Naive thymus-derived CD8-positive, alpha-beta T cell (primary cell): ENCODE measurements around the gene FMN1. TPM values are rescaled to one million over a fixed set of nuclear protein-coding genes. Genes with fewer than 3 reads are reported as not detected.

Experiments used
- ATAC-seq, 2 donors: fragments of 150-1000 bp; cut with Tn5 transposase in 1 of 2; sonication (Bioruptor Pico), chemical (Tn5 transposase) in 1 of 2; 1 replicate in 1 of 2; 2 replicates in 1 of 2; pipeline ENCODE4 v1.10.0; 2021; ENCODE audit warnings: mild to moderate bottlenecking in 2 of 2, moderate library complexity in 2 of 2
- POLR2A ChIA-PET: fragments of 350-600 bp; sonication (Branson Sonifier 250); formaldehyde crosslinking; loops from one replicate; lab custom pipeline; 2021; ENCODE audit warnings: antibody characterized with exemption; lab: Charles Lee
- DNase-seq, 10 donors: peaks; one replicate each; pipeline versions ENCODE4 v3.0.0 to v3.0.0-alpha.2; 2020 to 2022
- H3K27ac Mint-ChIP-seq, 10 donors: one replicate each; pipeline ENCODE4 v1.8.0; 2020 to 2022; ENCODE audit warnings: mild to moderate bottlenecking in 10 of 10, mixed read lengths in 10 of 10, moderate library complexity in 4 of 10, inconsistent platforms in 1 of 10
- H3K27me3 Mint-ChIP-seq, 5 donors: one replicate each; pipeline ENCODE4 v1.8.0; 2021 to 2022; ENCODE audit warnings: mixed read lengths in 5 of 5
- H3K36me3 Mint-ChIP-seq, 3 donors: one replicate each; pipeline ENCODE4 v1.8.0; 2020 to 2022; ENCODE audit warnings: mixed read lengths in 3 of 3, mild to moderate bottlenecking in 2 of 3, inconsistent platforms in 1 of 3
- H3K4me1 Mint-ChIP-seq, 4 donors: one replicate each; pipeline ENCODE4 v1.8.0; 2021 to 2022; ENCODE audit warnings: mixed read lengths in 4 of 4
- H3K4me3 Mint-ChIP-seq, 10 donors: one replicate each; pipeline ENCODE4 v1.8.0; 2020 to 2022; ENCODE audit warnings: mild to moderate bottlenecking in 10 of 10, mixed read lengths in 10 of 10, moderate library complexity in 6 of 10, inconsistent platforms in 1 of 10
- H3K9me3 Mint-ChIP-seq, 9 donors: one replicate each; pipeline ENCODE4 v1.8.0; 2020 to 2022; ENCODE audit warnings: mixed read lengths in 9 of 9, mild to moderate bottlenecking in 3 of 9, inconsistent platforms in 1 of 9, moderate library complexity in 1 of 9
- polyA plus RNA-seq, 3 donors: library from polyadenylated mRNA; unstranded; fragments of 300-500 nt; fragmentation: Illumina TruSeq; gene quantifications; one replicate each; pipeline ENCODE4 v1.2.3, GENCODE V29; 2021
- total RNA-seq, 8 experiments: library from RNA in 2 of 8; stranded (reverse) in 2 of 8; gene quantifications; one replicate each; pipeline ENCODE4 v1.2.3 and lab custom pipeline; 2021 to 2026

FMN1 gene
- total and polyA plus RNA-seq, 5 experiments from 2014 or later = 0.19 to 0.42 (median 0.21) TPM; not detected in 2

DNA sequence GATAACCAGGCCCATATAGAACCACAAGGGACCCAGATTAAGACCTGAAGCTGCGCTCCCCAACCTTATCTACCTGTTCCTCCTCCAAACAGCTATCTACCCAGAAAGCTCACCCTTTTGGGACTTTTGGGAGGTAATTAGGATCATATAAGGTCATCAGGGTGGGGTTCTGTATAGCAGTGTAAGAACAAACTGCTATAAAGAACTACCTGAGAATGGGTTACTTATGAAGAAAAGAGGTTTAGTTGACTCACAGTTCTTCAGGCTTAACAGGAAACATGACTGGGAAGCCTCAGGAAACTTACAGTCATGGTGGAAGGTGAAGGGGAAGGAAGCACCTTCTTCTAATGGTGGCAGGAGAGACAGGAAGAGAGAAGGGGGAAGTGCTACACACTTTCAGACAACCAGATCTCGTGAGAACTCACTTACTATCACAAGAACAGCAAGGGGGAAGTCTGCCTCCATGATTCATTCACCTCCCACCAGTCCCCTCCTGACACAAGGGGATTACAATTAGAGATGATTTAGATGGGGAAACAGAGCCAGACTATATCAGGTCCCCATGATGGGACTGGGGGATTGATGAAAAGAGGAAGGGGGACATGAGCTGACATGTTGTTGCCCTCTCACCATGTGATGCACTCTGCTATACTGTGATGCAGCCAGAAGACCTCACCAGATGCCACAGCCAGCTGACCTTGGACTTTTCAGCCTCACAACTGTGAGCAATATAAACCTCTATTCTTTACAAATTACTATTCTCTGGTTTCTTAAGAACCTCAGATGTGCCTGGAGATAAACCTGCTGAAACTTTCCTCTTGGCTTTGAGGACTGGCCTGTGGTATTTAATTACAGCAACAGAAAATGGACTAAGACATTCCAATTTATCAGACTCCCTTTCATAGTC lies 15.3 kb upstream of the FMN1 start:
- ATAC-seq = no peak
- no peak for DNase-seq

DNA sequence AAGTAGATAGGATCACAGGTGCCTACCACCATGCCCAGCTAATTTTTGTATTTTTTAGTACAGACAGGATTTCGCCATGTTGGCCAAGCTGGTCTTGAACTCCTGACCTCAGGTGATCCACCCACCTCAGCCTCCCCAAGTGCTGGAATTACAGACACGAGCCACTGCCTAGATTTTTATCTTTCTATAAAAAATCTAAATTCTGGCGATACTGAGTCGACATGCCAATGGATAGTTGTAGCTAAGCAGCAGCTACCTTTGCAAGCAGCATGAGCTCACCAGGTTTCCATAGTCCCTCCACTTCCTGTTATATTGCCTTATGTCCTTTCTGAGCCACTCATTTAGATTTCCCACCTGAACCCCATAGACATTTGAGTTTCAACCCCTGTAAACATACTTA lies 13.1 kb upstream of the FMN1 start:
- H3K4me1 Mint-ChIP-seq = peaks cover 0 to 6% (median under 1%) of the 10 kb centered on the region in 4 donors
- DNase-seq (no peak), ATAC-seq (no peak)
- no peaks in the 10 kb centered on the region for H3K36me3 Mint-ChIP-seq
- H3K27ac Mint-ChIP-seq = peak overlapping the region in 1 of 10 donors; percentile 10
- no peak overlapping the region for H3K4me3 Mint-ChIP-seq
- POLR2A ChIA-PET = no interaction called here
- H3K9me3 Mint-ChIP-seq = peaks cover 0 to 2% (median 0%) of the 10 kb centered on the region in 9 donors
- H3K27me3 Mint-ChIP-seq = peaks cover 0 to 2% (median 0%) of the 10 kb centered on the region in 5 donors

More for the DNA sequence above, 15.3 kb upstream of the FMN1 start:
- Mint-ChIP-seq H3K27me3 (no peaks in the 10 kb centered on the region), H3K4me1 (peaks cover 0 to 6% (median 0%) of the 10 kb centered on the region in 4 donors), H3K27ac (peak overlapping the region in 1 of 10 donors; percentile 10), H3K4me3 (no peak overlapping the region), H3K36me3 (no peaks in the 10 kb centered on the region), H3K9me3 (peaks cover 0 to 2% (median 0%) of the 10 kb centered on the region in 9 donors)
- POLR2A ChIA-PET = no interaction called here

DNA sequence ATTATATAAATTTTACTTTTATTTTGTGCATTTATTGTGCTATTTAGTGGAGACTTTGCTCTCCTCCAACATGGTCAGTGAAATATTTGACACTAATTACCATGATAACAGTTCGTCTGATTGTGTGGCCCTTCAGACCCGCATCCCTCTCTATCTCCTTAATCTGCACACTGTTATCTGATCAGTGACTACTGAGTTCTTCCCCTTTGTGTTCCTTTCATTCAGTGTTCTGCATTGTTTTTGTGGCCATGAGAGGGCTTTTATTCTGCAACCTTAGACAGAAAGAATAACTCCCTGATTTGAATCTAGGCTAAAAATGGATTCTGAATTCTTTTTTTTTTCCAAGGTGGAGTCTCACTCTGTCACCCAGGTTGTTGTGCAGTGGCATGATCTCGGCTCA lies 11.9 kb upstream of the FMN1 start:
- H3K27me3 Mint-ChIP-seq = peaks cover 0 to 2% (median 0%) of the 10 kb centered on the region in 5 donors
- no peak overlapping the region for H3K27ac Mint-ChIP-seq
- DNase-seq = no peak
- H3K4me3 Mint-ChIP-seq = no peak overlapping the region
- no peak for ATAC-seq
- peaks cover 0 to 2% (median 0%) of the 10 kb centered on the region in 9 donors for H3K9me3 Mint-ChIP-seq
- POLR2A ChIA-PET = no interaction called here
- peaks cover 5 to 14% (median 8%) of the 10 kb centered on the region in 4 donors for H3K4me1 Mint-ChIP-seq
- H3K36me3 Mint-ChIP-seq = no peaks in the 10 kb centered on the region

DNA sequence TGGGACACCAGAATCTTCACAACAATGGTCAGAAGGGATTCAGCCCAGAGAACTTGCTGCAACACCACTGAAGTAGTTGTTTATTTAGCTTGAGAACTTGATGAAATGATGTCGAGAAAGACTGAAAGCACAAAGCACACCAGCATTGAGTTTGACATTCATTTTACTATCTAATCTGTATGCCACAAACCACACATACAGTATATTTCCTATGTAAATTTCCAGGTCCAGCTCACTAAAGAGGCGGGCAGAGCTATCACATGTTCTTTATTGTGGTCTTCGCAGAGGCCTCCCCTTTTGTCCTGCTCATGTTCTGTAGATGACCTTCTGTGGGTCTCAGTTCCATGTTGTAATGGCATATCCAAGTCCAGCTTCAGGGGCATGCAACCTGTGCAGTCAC lies 10.4 kb upstream of the FMN1 start:
- peaks cover 5 to 16% (median 10%) of the 10 kb centered on the region in 4 donors for H3K4me1 Mint-ChIP-seq
- POLR2A ChIA-PET = no interaction called here

DNA sequence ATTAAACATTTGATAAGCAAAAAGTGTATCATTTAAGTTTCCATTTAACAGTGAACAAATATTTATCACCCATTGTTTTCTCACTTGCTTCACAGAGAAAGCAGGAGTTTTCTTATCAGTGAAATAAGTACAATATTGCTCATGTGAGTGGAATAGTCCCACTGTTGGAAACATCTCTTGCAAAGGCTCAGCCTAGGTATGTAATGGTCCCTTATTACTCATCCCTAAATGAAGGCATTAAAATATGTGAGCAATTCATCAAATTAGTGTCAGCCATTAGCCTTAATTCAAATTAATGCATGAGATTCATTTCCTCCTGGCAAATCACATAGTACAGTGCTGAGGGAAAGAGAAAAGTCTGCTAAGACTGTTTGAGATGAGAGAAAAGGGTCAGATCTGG lies 9.6 kb upstream of the FMN1 start:
- no peak for ATAC-seq
- Mint-ChIP-seq H3K36me3 (no peaks in the 10 kb centered on the region), H3K27ac (peak overlapping the region in 1 of 10 donors; percentile 1), H3K9me3 (no peaks in the 10 kb centered on the region), H3K4me3 (no peak overlapping the region), H3K27me3 (peaks cover 0 to 2% (median 0%) of the 10 kb centered on the region in 5 donors), H3K4me1 (peaks cover 5 to 11% (median 10%) of the 10 kb centered on the region in 4 donors)
- POLR2A ChIA-PET = no interaction called here
- no peak for DNase-seq

More for the DNA sequence above, 10.4 kb upstream of the FMN1 start:
- ATAC-seq = no peak
- Mint-ChIP-seq H3K36me3 (no peaks in the 10 kb centered on the region), H3K27me3 (peaks cover 0 to 2% (median 0%) of the 10 kb centered on the region in 5 donors), H3K4me3 (no peak overlapping the region), H3K27ac (no peak overlapping the region), H3K9me3 (peaks cover 0 to 2% (median 0%) of the 10 kb centered on the region in 9 donors)
- no peak for DNase-seq

DNA sequence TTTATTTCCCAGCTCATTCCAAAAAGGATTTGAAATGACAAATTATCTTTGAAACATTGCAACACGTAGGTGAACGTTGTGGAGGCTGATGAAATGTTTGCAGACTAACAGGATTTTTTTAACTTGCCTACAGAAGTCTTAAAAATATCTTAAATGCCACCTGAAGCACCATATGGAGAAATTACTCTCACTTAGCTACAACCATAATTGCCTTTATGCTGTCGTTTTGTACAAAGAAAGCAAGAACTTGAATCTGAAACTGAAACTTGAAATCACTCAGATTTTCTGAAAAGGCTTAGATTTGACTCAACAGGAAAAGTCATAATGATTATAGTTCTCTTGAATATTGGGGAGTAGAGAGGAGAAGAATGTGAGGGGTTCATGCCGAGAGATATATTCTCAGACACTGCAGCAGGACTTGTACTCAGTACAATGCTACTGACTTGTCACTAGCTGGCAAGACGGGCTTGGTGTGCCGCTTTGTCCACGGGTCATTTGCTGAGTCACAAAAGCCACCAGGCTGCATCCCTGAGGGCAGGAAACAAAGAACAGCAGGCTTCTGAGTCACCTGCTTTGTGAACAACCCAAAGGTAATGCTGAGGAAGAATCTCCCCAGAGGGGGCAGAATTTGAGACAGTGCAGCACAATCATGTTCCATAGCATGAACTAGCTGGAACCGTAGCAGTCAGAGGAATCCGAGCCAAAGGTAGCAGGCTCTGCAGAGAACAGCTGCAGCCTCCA lies 7.1 kb upstream of the FMN1 start:
- Mint-ChIP-seq H3K36me3 (no peaks in the 10 kb centered on the region), H3K27ac (peak overlapping the region in 8 of 10 donors; percentile 15 to 87 (median 42)), H3K27me3 (peaks cover 0 to 2% (median 0%) of the 10 kb centered on the region in 5 donors), H3K4me3 (peak overlapping the region; percentile 29 to 75 (median 59)), H3K4me1 (peaks cover 5 to 11% (median 10%) of the 10 kb centered on the region in 4 donors), H3K9me3 (no peaks in the 10 kb centered on the region)
- peak; percentile 37 to 81 for ATAC-seq
- peak in 7 of 10 donors; percentile 6 to 22 (median 17) for DNase-seq
- POLR2A ChIA-PET = no interaction called here

DNA sequence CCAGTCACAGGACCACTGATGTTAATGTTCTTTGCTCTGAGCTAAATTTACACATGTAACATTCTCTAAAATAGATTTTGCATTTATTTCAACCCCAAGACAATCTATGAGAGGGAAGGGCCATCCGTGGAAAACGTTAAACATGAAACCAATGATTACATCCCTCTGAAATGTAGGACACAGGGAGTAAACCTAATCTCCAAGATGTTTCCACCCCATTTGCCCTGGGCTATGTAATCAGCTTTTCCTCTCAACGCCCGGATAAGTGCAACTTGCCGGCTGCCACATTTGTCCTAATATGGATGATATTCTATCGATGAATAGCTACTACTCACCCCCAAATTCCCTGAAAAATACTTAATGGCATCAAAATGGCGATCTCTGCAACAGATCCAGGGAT lies 6.4 kb upstream of the FMN1 start:
- DNase-seq (no peak), ATAC-seq (no peak)
- Mint-ChIP-seq H3K4me3 (no peak overlapping the region), H3K27ac (no peak overlapping the region), H3K4me1 (peaks cover 5 to 14% (median 10%) of the 10 kb centered on the region in 4 donors), H3K9me3 (no peaks in the 10 kb centered on the region), H3K27me3 (peaks cover 0 to 8% (median 0%) of the 10 kb centered on the region in 5 donors), H3K36me3 (no peaks in the 10 kb centered on the region)
- POLR2A ChIA-PET = no interaction called here

DNA sequence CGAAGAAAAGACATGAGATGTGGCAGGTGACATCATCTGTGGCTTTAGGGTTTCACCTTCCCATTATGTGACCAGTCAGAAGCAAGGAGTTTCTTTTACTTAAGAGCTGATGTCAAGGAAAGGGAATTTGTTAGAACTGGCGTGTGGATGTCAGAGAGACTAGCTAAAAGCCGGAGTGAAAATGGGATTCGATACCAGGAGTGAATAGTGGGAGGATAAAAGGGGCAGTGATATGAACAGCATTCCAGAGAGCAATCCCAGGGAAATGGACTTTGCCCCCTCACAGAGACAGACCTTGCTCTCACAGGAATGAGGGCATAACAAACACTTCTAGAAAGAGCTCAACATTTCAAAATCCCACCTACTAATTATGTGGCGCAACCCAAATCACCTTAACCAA lies 5.9 kb upstream of the FMN1 start:
- POLR2A ChIA-PET = no interaction called here
- no peaks in the 10 kb centered on the region for H3K36me3 Mint-ChIP-seq
- peaks cover 7 to 16% (median 11%) of the 10 kb centered on the region in 4 donors for H3K4me1 Mint-ChIP-seq
- DNase-seq (no peak), ATAC-seq (no peak)
- no peak overlapping the region for H3K27ac Mint-ChIP-seq
- H3K27me3 Mint-ChIP-seq = peaks cover 0 to 9% (median 0%) of the 10 kb centered on the region in 5 donors
- H3K9me3 Mint-ChIP-seq = no peaks in the 10 kb centered on the region
- no peak overlapping the region for H3K4me3 Mint-ChIP-seq

DNA sequence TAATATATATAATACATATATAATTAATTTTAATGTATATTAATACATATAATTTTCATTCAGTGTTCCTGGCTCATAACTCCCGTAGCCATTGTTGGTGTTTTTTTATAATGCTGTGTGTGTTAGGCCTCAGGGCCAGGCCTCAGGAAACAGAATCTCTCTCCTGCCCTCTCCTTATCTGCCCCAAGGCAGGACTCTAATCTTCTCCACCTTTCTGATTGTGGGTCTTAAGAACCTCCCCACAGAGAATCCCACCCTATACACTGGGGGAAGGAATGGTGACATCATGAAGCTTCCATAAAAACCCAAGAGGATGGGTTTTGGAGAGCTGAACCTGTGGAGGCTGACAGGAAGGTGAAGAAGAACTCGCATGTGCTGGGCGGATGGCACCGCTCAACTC lies 4.0 kb upstream of the FMN1 start:
- Mint-ChIP-seq H3K4me1 (peaks cover 14 to 29% (median 25%) of the 10 kb centered on the region in 4 donors), H3K9me3 (no peaks in the 10 kb centered on the region)
- ATAC-seq = no peak

DNA sequence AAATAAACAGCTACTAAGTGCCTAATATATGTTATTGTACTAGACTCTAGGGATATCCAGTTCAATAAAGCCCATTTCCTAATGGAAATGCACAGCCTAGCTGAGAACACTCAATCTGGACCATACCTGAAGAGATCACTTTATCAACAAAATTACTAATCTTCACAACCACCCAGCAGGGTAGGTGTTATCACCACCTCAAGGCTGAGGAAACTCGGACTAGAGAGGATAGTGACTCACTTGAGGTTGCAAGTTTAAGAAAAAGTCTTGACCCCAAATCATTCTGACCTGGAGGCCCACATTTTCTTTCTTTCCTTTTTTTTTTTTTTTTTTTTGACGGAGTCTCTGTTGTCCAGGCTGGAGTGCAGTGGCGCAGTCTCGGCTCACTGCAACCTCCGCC lies 3.1 kb upstream of the FMN1 start:
- no peaks in the 10 kb centered on the region for H3K9me3 Mint-ChIP-seq
- no peak overlapping the region for H3K27ac Mint-ChIP-seq
- H3K4me3 Mint-ChIP-seq = no peak overlapping the region
- H3K27me3 Mint-ChIP-seq = peaks cover 0 to 27% (median 0%) of the 10 kb centered on the region in 5 donors
- ATAC-seq (no peak), DNase-seq (no peak)
- H3K36me3 Mint-ChIP-seq = no peaks in the 10 kb centered on the region
- peaks cover 14 to 28% (median 26%) of the 10 kb centered on the region in 4 donors for H3K4me1 Mint-ChIP-seq
- POLR2A ChIA-PET = interaction anchor here (0.7 kb wide), 1 partner anchor 87 kb away, joined by 5 read pairs; no protein-coding TSS in a partner anchor

More for the DNA sequence above, 4.0 kb upstream of the FMN1 start:
- POLR2A ChIA-PET = no interaction called here
- Mint-ChIP-seq H3K4me3 (no peak overlapping the region), H3K36me3 (no peaks in the 10 kb centered on the region), H3K27me3 (peaks cover 0 to 20% (median 0%) of the 10 kb centered on the region in 5 donors), H3K27ac (no peak overlapping the region)
- no peak for DNase-seq

DNA sequence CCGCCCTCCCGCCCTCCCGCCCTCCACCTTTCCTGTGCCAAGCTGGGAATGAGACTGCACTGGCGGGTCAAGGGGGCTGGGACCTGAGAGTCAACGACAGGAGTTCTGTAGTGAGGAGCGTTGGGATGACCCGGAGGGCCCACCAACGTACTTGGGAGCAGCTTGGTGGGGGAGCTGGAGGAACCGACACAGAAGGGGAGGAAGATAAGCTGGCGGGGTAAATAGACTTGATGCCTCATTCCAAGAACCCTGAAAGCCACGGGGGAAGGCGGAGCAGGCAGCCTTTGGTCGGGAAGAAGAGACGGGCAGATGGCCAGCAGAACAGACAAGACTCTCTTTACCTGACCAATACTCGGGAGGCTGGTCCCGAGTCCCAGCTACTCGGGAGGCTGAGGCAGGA lies 277 bp downstream of the FMN1 start:
- DNase-seq (peak in 1 of 10 donors; percentile 3), ATAC-seq (no peak)
- H3K27ac Mint-ChIP-seq = peak overlapping the region in 6 of 10 donors; percentile 4 to 84 (median 54)
- H3K27me3 Mint-ChIP-seq = peaks cover 0 to 37% (median 0%) of the 10 kb centered on the region in 5 donors
- H3K9me3 Mint-ChIP-seq = no peaks in the 10 kb centered on the region
- H3K4me3 Mint-ChIP-seq = peak overlapping the region; percentile 70 to 89 (median 86)
- H3K4me1 Mint-ChIP-seq = peaks cover 9 to 17% (median 16%) of the 10 kb centered on the region in 4 donors
- POLR2A ChIA-PET = no interaction called here
- no peaks in the 10 kb centered on the region for H3K36me3 Mint-ChIP-seq

DNA sequence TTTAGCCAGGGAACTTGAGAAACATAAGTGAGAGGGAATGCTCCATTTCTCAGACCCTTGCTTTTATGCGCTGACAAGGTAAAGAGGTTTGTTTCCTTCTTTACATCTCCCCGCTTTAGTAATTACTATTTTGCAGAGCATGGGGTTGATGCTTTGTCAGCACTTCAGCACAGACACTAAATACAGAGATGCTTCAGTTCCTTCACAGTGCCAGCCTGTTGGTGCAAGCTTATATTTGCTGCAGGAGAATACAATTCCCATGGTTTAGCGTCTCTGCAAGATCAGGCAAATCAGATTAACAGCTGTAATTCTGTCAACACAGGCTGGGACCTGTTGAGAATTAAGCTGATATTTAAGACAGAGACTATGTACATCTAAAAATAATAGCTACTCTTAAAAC lies 2.9 kb downstream of the FMN1 start:
- DNase-seq = no peak
- ATAC-seq = no peak
- POLR2A ChIA-PET = no interaction called here
- H3K9me3 Mint-ChIP-seq = no peaks in the 10 kb centered on the region
- peaks cover 9 to 26% (median 16%) of the 10 kb centered on the region in 4 donors for H3K4me1 Mint-ChIP-seq
- no peaks in the 10 kb centered on the region for H3K36me3 Mint-ChIP-seq
- H3K4me3 Mint-ChIP-seq = no peak overlapping the region
- H3K27ac Mint-ChIP-seq = no peak overlapping the region
- H3K27me3 Mint-ChIP-seq = peaks cover 0 to 39% (median 0%) of the 10 kb centered on the region in 5 donors
